Measurements from ENCODE around the gene HOXA13. TPM values are rescaled to one million over a fixed set of nuclear protein-coding genes. Genes with fewer than 3 reads are reported as not detected.

Gene HOXA13
- total RNA-seq, 3 donors from 2014 or later: 0.16 to 0.33 TPM; not detected in 1

- intact Hi-C loops (cut with DNase I; ENCODE audit: low total_unique reads): no loop called here
- Histone ChIP-seq H3K9me3 (no peaks in the 10 kb centered on the region), H3K27ac (no peak within 1 kb of the TSS), H3K4me3 (peak within 1 kb of the TSS; percentile 39 to 69 (median 55)), H3K4me1 (peaks cover 0 to 15% of the 10 kb centered on the region in 2 donors), H3K27me3 (peaks cover 22 to 98% of the 10 kb centered on the region in 2 donors), H3K36me3 (no peaks in the 10 kb centered on the region)
- DNase-seq (ENCODE audit: low spot score in 2 of 2): peak in 1 of 2 donors; percentile 43
- TF ChIP-seq CTCF (IDR thresholded peaks at IDR 0.05): no peak
- no peak for TF ChIP-seq POLR2AphosphoS5 (IDR thresholded peaks at IDR 0.05)
- TF ChIP-seq POLR2A (IDR thresholded peaks at IDR 0.05): no peak
These were observed 14.7 kb downstream of the HOXA13 start, which contains the start of gene HOXA11 for GRCh38 chr7:27185013-27185853. HOXA11 (minus strand) TSS chr7:27185232; CDS start chr7:27185144, 88 bp downstream.

GRCh38 chr7:27184337-27185012 is 15.4 kb downstream of the HOXA13 start:
- TF ChIP-seq POLR2AphosphoS5 (IDR thresholded peaks at IDR 0.05): no peak
- no peak for TF ChIP-seq POLR2A (IDR thresholded peaks at IDR 0.05)
- no peak for TF ChIP-seq CTCF (IDR thresholded peaks at IDR 0.05)
- Histone ChIP-seq H3K27me3 (peaks cover 24 to 97% of the 10 kb centered on the region in 2 donors), H3K36me3 (no peaks in the 10 kb centered on the region), H3K9me3 (no peaks in the 10 kb centered on the region), H3K4me3 (peak overlapping the region; percentile 39 to 69 (median 55)), H3K4me1 (peaks cover 0 to 15% of the 10 kb centered on the region in 2 donors), H3K27ac (no peak overlapping the region)
- peak in 1 of 2 donors; percentile 51 for DNase-seq (ENCODE audit: low spot score in 2 of 2)
- intact Hi-C loops (cut with DNase I; ENCODE audit: low total_unique reads): no loop called here

GRCh38 chr7:27183682-27184336 is 16.1 kb downstream of the HOXA13 start:
- TF ChIP-seq CTCF (IDR thresholded peaks at IDR 0.05) (no peak), POLR2A (IDR thresholded peaks at IDR 0.05) (no peak), POLR2AphosphoS5 (IDR thresholded peaks at IDR 0.05) (no peak)
- Histone ChIP-seq H3K4me3 (peak overlapping the region; percentile 39 to 69 (median 55)), H3K36me3 (no peaks in the 10 kb centered on the region), H3K9me3 (no peaks in the 10 kb centered on the region), H3K27me3 (peaks cover 19 to 97% of the 10 kb centered on the region in 2 donors), H3K27ac (no peak overlapping the region), H3K4me1 (peaks cover 0 to 15% of the 10 kb centered on the region in 2 donors)
- intact Hi-C loops (cut with DNase I; ENCODE audit: low total_unique reads): no loop called here
- DNase-seq (ENCODE audit: low spot score in 2 of 2): no peak

- H3K27me3 ChIP-seq: peaks cover 16 to 91% of the 10 kb centered on the region in 2 donors
- no peaks in the 10 kb centered on the region for H3K36me3 ChIP-seq
- no peaks in the 10 kb centered on the region for H3K9me3 ChIP-seq
- peak in 1 of 2 donors; percentile 38 for DNase-seq (ENCODE audit: low spot score in 2 of 2)
- H3K4me1 ChIP-seq: peaks cover 0 to 15% of the 10 kb centered on the region in 2 donors
- H3K4me3 ChIP-seq: peak overlapping the region; percentile 39 to 55 (median 54)
- no peak for TF ChIP-seq CTCF (IDR thresholded peaks at IDR 0.05)
- no peak for TF ChIP-seq POLR2AphosphoS5 (IDR thresholded peaks at IDR 0.05)
- no peak for TF ChIP-seq POLR2A (IDR thresholded peaks at IDR 0.05)
- intact Hi-C loops (cut with DNase I; ENCODE audit: low total_unique reads): no loop called here
- no peak overlapping the region for H3K27ac ChIP-seq
These were observed 16.8 kb downstream of the HOXA13 start for GRCh38 chr7:27182861-27183681.

Data from breast epithelium (tissue), 4 donors.